Calu3 (cell line): ENCODE data around the gene OCA2. TPM values are rescaled to one million over a fixed set of nuclear protein-coding genes. Genes with fewer than 3 reads are reported as not detected.

ENCODE experiments used
- BruUV-seq: library from RNA; stranded (reverse); fragments of 400-500 nt; replicated peaks from 2 replicates; lab custom pipeline; 2021; lab: Mats Ljungman, UMichigan
- CTCF ChIA-PET: fragments of 300-600 bp; sonication (Branson Sonifier 250); formaldehyde crosslinking; loops from one replicate; lab custom pipeline; 2022; ENCODE audit warnings: antibody characterized with exemption; lab: Charles Lee
- DNase-seq: peaks from one replicate; pipeline ENCODE4 v3.0.0; 2022
- H3K27ac Mint-ChIP-seq: one replicate; pipeline ENCODE4 v1.8.0; 2022; ENCODE audit warnings: mixed read lengths; ENCODE audit not compliant: unreplicated experiment
- H3K27me3 Mint-ChIP-seq: one replicate; pipeline ENCODE4 v1.8.0; 2022; ENCODE audit warnings: mixed read lengths; ENCODE audit not compliant: unreplicated experiment
- H3K36me3 Mint-ChIP-seq: one replicate; pipeline ENCODE4 v1.8.0; 2022; ENCODE audit warnings: mild to moderate bottlenecking, moderate library complexity, mixed read lengths; ENCODE audit not compliant: insufficient read depth, unreplicated experiment
- H3K4me1 Mint-ChIP-seq: one replicate; pipeline ENCODE4 v1.8.0; 2022; ENCODE audit warnings: mild to moderate bottlenecking, low read depth, mixed read lengths; ENCODE audit not compliant: unreplicated experiment
- H3K4me3 Mint-ChIP-seq: one replicate; pipeline ENCODE4 v1.8.0; 2022; ENCODE audit warnings: mild to moderate bottlenecking, low read depth, moderate library complexity, mixed read lengths; ENCODE audit not compliant: unreplicated experiment
- H3K9me3 Mint-ChIP-seq: one replicate; pipeline ENCODE4 v1.8.0; 2022; ENCODE audit warnings: low read depth, mixed read lengths; ENCODE audit not compliant: unreplicated experiment
- intact Hi-C: fragments of 100-400 bp; cut with micrococcal nuclease; formaldehyde crosslinking; loops from one replicate; pipeline ENCODE4 v1.10.0; 2022; ENCODE audit not compliant: unreplicated experiment
- total RNA-seq: library from RNA; stranded (reverse); gene quantifications from 2 replicates; pipeline ENCODE4 v1.2.3, GENCODE V29; 2022
- TF ChIP-seq, protein P1 (sequence below): fragments of 200-600 bp; IDR thresholded peaks from one replicate; pipeline ENCODE4 v1.8.0; 2022; ENCODE audit warnings: antibody characterized with exemption; ENCODE audit not compliant: unreplicated experiment

The OCA2 gene
- total RNA-seq, 1 experiment from 2014 or later: not detected

DNA sequence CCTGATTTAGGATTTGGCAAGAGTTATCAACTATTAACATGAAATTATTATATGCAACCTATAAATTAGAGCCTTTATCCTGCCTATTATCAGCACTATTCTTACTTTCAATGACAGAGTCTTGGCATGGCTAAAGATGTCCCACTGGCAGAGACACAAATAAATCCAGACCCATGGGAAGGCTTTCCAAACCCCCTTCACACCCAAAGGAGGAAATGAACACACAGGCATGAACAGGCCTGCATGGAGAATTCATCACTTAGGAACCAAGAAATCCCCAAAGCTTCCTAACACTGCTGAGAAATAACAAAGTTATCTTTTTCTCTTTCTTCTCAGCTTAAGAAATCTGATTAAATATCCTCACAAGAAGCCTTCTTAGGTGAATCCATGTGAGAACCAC, 213.9 kb downstream of the OCA2 start:
- Mint-ChIP-seq H3K9me3 (peaks cover 3% of the 10 kb centered on the region), H3K27ac (no peak overlapping the region), H3K4me3 (no peak overlapping the region), H3K4me1 (no peaks in the 10 kb centered on the region), H3K36me3 (no peaks in the 10 kb centered on the region), H3K27me3 (no peaks in the 10 kb centered on the region)
- intact Hi-C loops: no loop called here
- BruUV-seq: no TSS peak
- TF ChIP-seq, protein P1, sequence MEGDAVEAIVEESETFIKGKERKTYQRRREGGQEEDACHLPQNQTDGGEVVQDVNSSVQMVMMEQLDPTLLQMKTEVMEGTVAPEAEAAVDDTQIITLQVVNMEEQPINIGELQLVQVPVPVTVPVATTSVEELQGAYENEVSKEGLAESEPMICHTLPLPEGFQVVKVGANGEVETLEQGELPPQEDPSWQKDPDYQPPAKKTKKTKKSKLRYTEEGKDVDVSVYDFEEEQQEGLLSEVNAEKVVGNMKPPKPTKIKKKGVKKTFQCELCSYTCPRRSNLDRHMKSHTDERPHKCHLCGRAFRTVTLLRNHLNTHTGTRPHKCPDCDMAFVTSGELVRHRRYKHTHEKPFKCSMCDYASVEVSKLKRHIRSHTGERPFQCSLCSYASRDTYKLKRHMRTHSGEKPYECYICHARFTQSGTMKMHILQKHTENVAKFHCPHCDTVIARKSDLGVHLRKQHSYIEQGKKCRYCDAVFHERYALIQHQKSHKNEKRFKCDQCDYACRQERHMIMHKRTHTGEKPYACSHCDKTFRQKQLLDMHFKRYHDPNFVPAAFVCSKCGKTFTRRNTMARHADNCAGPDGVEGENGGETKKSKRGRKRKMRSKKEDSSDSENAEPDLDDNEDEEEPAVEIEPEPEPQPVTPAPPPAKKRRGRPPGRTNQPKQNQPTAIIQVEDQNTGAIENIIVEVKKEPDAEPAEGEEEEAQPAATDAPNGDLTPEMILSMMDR: no peak
- CTCF ChIA-PET: no interaction called here
- DNase-seq: no peak

- H3K27ac Mint-ChIP-seq: no peak overlapping the region
- TF ChIP-seq, protein P1: no peak
- no TSS peak for BruUV-seq
- intact Hi-C loops: no loop called here
- H3K36me3 Mint-ChIP-seq: no peaks in the 10 kb centered on the region
- no peak overlapping the region for H3K4me3 Mint-ChIP-seq
- DNase-seq: no peak
- no peaks in the 10 kb centered on the region for H3K27me3 Mint-ChIP-seq
- H3K9me3 Mint-ChIP-seq: peaks cover 3% of the 10 kb centered on the region
- CTCF ChIA-PET: no interaction called here
- H3K4me1 Mint-ChIP-seq: no peaks in the 10 kb centered on the region
Measured at GRCh38 chr15:27884726-27885125, 214.4 kb downstream of the OCA2 start.

GRCh38 chr15:27878841-27879240, 220.3 kb downstream of the OCA2 start:
- DNase-seq: no peak
- peaks cover 3% of the 10 kb centered on the region for H3K9me3 Mint-ChIP-seq
- intact Hi-C loops: no loop called here
- CTCF ChIA-PET: no interaction called here
- TF ChIP-seq, protein P1: no peak
- no peaks in the 10 kb centered on the region for H3K4me1 Mint-ChIP-seq
- H3K36me3 Mint-ChIP-seq: no peaks in the 10 kb centered on the region
- H3K27ac Mint-ChIP-seq: no peak overlapping the region
- no peak overlapping the region for H3K4me3 Mint-ChIP-seq
- no peaks in the 10 kb centered on the region for H3K27me3 Mint-ChIP-seq
- no TSS peak for BruUV-seq

GRCh38 chr15:27873828-27874227, 225.3 kb downstream of the OCA2 start:
- CTCF ChIA-PET: no interaction called here
- intact Hi-C loops: no loop called here
- Mint-ChIP-seq H3K36me3 (no peaks in the 10 kb centered on the region), H3K27me3 (no peaks in the 10 kb centered on the region), H3K27ac (no peak overlapping the region), H3K9me3 (no peaks in the 10 kb centered on the region), H3K4me3 (no peak overlapping the region), H3K4me1 (no peaks in the 10 kb centered on the region)
- no peak for DNase-seq
- no TSS peak for BruUV-seq
- TF ChIP-seq, protein P1: no peak
